Measurements from ENCODE around the gene KRT38. TPM values are rescaled to one million over a fixed set of nuclear protein-coding genes. Genes with fewer than 3 reads are reported as not detected.

Gene KRT38
- total RNA-seq, 4 donors from 2014 or later = 1.3 to 1.8 TPM; not detected in 2

DNA sequence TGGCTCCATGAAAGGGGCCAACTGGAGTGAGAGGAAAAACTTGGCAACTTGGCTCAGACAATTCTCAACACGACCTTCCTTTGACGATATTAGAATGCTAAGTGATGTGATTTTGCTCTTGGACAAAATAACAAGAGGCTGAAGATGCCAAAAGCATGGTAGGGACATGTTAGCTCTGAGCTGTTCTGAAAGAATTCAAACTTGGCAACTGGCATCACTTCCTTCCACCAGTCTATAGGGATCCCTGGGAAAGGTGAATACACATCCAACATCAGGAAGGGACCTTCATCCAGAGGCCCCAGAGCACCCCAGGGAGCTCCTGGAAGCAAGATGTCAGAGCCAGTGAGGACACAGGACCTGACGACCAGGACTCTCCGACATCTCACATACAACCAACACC, 20.6 kb downstream of the KRT38 start:
- no peak for DNase-seq (ENCODE audit: low spot score in 2 of 2)
- 50 to 51% methylated on average over 4 of the region's 4 CpGs for WGBS, 2 donors
- no peak for TF ChIP-seq POLR2A (IDR thresholded peaks at IDR 0.05)
- TF ChIP-seq, protein P1, sequence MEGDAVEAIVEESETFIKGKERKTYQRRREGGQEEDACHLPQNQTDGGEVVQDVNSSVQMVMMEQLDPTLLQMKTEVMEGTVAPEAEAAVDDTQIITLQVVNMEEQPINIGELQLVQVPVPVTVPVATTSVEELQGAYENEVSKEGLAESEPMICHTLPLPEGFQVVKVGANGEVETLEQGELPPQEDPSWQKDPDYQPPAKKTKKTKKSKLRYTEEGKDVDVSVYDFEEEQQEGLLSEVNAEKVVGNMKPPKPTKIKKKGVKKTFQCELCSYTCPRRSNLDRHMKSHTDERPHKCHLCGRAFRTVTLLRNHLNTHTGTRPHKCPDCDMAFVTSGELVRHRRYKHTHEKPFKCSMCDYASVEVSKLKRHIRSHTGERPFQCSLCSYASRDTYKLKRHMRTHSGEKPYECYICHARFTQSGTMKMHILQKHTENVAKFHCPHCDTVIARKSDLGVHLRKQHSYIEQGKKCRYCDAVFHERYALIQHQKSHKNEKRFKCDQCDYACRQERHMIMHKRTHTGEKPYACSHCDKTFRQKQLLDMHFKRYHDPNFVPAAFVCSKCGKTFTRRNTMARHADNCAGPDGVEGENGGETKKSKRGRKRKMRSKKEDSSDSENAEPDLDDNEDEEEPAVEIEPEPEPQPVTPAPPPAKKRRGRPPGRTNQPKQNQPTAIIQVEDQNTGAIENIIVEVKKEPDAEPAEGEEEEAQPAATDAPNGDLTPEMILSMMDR (IDR thresholded peaks at IDR 0.05) = no peak
- intact Hi-C loops (cut with DNase I; ENCODE audit: low total_unique reads) = no loop called here
- no peak overlapping the region for H3K4me3 ChIP-seq (ENCODE audit: low read depth, poor library complexity, severe bottlenecking)

DNA sequence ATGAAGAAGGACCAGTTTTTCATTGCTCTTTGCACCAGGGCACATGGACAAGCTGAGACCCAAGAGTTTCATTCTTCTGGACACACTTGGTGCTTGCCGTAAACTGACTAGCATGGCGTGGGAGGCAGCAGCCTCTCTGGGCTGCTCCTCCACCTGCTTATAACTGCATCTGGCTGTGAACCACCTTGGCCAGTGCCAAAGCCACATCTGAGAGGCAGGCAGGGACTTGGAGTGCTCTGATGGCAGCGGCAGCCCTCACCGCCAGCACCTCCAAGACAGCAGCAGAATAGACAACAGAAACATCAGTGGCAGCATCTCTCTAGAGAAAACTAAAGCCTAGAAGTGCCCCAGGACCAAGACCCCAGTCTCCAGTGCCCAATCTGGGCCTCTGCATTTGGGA, 21.1 kb downstream of the KRT38 start:
- intact Hi-C loops (cut with DNase I; ENCODE audit: low total_unique reads) = no loop called here
- TF ChIP-seq, protein P1 (IDR thresholded peaks at IDR 0.05) = no peak
- TF ChIP-seq POLR2A (IDR thresholded peaks at IDR 0.05) = no peak
- H3K4me3 ChIP-seq (ENCODE audit: low read depth, poor library complexity, severe bottlenecking) = no peak overlapping the region
- DNase-seq (ENCODE audit: low spot score in 2 of 2) = peak in 1 of 2 donors; percentile 47
- WGBS, 2 donors = 40 to 50% methylated on average over 3 to 4 of the region's 4 CpGs

DNA sequence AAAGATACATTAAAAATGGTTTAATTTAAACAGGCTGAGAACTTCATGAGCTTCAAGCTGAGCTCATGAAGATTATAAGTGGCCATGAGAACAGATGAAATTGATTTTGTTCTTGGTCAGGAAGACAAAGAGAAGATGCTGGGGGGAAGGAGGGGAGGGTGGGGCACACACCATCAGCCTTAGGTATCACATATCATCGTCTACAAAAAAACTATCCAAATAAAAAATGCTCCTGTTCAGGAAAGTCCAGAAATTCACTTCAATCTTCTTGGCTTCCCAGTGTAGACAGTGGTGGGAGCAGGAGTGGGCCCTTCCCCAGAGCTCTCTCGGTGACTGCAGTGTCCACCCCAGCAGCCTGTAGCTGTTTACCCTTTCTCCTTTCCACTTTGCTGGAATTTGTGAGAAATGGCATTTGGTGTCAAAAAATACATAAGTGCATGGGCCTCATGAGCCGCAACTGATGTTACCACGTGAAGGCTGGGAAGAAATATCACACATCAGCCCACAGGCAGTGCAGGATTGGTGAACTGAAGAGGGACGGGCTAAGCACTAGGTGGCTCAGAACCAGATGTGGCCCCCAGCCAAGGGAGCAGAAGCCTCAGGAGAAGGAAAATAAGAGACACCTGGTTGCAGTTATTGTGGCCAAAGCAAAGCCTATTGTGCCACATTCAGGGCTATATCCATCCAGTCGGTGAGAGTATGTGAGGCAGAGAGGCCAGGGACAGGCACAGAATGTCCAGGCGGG, 22.5 kb downstream of the KRT38 start:
- WGBS, 2 donors = 56 to 58% methylated on average over 7 of the region's 7 CpGs
- intact Hi-C loops (cut with DNase I; ENCODE audit: low total_unique reads) = no loop called here
- TF ChIP-seq, protein P1 (IDR thresholded peaks at IDR 0.05) = no peak
- TF ChIP-seq POLR2A (IDR thresholded peaks at IDR 0.05) = no peak
- no peak for DNase-seq (ENCODE audit: low spot score in 2 of 2)
- H3K4me3 ChIP-seq (ENCODE audit: low read depth, poor library complexity, severe bottlenecking) = no peak overlapping the region

DNA sequence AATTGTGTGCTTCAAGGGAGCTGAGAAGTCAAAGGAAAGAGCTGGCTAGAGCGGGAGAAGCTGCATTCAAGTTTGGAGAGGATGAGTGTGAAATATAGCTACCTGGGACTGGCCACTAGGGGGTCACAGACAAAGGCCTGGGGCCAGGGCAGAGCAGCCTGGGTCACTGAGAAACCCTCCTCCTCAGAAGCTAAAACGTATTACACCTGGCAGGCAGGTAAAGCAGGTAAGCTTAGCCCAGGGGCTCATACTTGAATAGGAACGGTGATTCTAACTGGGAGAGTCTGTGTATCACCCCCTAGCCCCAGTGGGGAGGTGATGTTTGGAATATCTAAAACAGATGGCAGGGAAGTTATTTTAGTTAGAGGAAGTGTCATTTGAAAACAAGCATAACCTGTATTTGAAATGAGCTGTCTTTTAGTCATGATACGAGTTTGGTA, 23.2 kb downstream of the KRT38 start:
- DNase-seq (ENCODE audit: low spot score in 2 of 2) = no peak
- H3K4me3 ChIP-seq (ENCODE audit: low read depth, poor library complexity, severe bottlenecking) = no peak overlapping the region
- intact Hi-C loops (cut with DNase I; ENCODE audit: low total_unique reads) = no loop called here
- TF ChIP-seq, protein P1 (IDR thresholded peaks at IDR 0.05) = no peak
- TF ChIP-seq POLR2A (IDR thresholded peaks at IDR 0.05) = no peak
- 32 to 33% methylated on average over 4 of the region's 4 CpGs for WGBS, 2 donors

DNA sequence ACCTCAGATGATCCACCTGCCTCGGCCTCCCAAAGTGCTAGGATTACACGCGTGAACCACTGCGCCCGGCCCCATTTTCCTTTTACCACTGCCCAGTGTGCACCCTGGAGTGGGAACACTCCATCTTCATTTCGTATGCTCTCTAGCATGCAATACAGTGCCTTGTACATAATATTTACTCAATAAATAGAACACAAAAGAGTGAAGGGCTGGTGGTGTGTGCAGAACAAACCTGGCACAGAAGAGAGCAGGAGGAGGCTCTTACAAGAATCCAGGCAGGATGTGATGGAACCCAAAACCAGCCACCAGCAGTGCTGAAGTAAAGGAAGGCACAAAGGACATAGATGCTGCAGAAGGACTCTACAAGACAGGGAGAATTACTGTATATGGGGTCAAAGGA, 23.7 kb downstream of the KRT38 start:
- WGBS, 2 donors = 95 to 97% methylated on average over 6 of the region's 6 CpGs
- intact Hi-C loops (cut with DNase I; ENCODE audit: low total_unique reads) = no loop called here
- no peak for TF ChIP-seq POLR2A (IDR thresholded peaks at IDR 0.05)
- TF ChIP-seq, protein P1 (IDR thresholded peaks at IDR 0.05) = no peak

DNA sequence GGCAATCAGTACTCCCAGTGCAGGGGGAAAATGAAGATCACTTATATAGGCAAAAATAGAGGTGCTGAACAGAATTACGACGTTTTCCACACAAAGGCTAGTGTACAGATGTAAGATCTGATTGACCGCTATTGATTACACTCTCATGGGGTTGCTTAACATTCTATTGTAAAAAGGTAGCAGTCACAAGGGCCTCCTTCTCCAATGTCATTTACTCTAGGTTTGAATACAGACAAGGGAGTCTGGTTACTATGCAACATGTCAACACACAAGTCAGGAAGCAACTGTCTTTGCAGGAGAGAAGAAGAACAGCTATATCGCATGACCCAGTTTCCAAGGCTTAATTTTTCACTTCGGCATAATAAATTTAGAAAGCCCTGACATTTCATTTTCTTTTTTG, 24.3 kb downstream of the KRT38 start:
- no peak for TF ChIP-seq POLR2A (IDR thresholded peaks at IDR 0.05)
- TF ChIP-seq, protein P1 (IDR thresholded peaks at IDR 0.05) = no peak
- no peak overlapping the region for H3K4me3 ChIP-seq (ENCODE audit: low read depth, poor library complexity, severe bottlenecking)
- no peak for DNase-seq (ENCODE audit: low spot score in 2 of 2)
- intact Hi-C loops (cut with DNase I; ENCODE audit: low total_unique reads) = no loop called here
- WGBS, 2 donors = 76% methylated on average over 5 of the region's 5 CpGs

More for the DNA sequence above, 23.7 kb downstream of the KRT38 start:
- no peak overlapping the region for H3K4me3 ChIP-seq (ENCODE audit: low read depth, poor library complexity, severe bottlenecking)
- no peak for DNase-seq (ENCODE audit: low spot score in 2 of 2)
